SU-DHL-6 (cell line): ENCODE data around the gene RNF130.

ENCODE experiments used
- CTCF ChIP-seq: fragments of 200-600 bp; sonication (generic); IDR thresholded peaks from one replicate; pipeline ENCODE4 v1.5.1; 2017; ENCODE audit warnings: antibody characterized with exemption, mild to moderate bottlenecking, low read length, moderate library complexity; ENCODE audit not compliant: insufficient read depth, poor library complexity, severe bottlenecking
- EZH2phosphoT487 ChIP-seq: fragments of 200-600 bp; sonication (generic), shearing (Covaris generic); conservative IDR thresholded peaks from 2 replicates; pipeline ENCODE4 v1.6.1; 2018; ENCODE audit warnings: mild to moderate bottlenecking, antibody characterized with exemption, low read length, moderate library complexity, mixed read lengths

- TF ChIP-seq CTCF (no peak), EZH2phosphoT487 (no peak)
These were observed 35.4 kb upstream of the RNF130 start for GRCh38 chr5:180107005-180107404.
